Nephron progenitor cell (in vitro differentiated cells): ENCODE measurements around the gene POGZ.
"Not testable (repeated sequence)": the region's sequence is repeated elsewhere in the genome, so short reads cannot be mapped to it uniquely, and the experiment has no call there.

ENCODE experiments used
- DNase-seq: peaks from one replicate; pipeline ENCODE4 v3.0.0; 2021
- H3K27ac Mint-ChIP-seq: 2 replicates; pipeline ENCODE4 v1.8.0; 2021; ENCODE audit warnings: mild to moderate bottlenecking, moderate library complexity, mixed read lengths
- H3K27me3 Mint-ChIP-seq: 2 replicates; pipeline ENCODE4 v1.8.0; 2021; ENCODE audit warnings: mild to moderate bottlenecking, low read depth, mixed read lengths; ENCODE audit not compliant: poor library complexity
- H3K36me3 Mint-ChIP-seq: 2 replicates; pipeline ENCODE4 v1.8.0; 2021; ENCODE audit warnings: low read depth, mixed read lengths
- H3K4me1 Mint-ChIP-seq: 2 replicates; pipeline ENCODE4 v1.8.0; 2021; ENCODE audit warnings: mixed read lengths
- H3K4me3 Mint-ChIP-seq: 2 replicates; pipeline ENCODE4 v1.8.0; 2021; ENCODE audit warnings: mild to moderate bottlenecking, moderate library complexity, mixed read lengths
- H3K9me3 Mint-ChIP-seq: 2 replicates; pipeline ENCODE4 v1.8.0; 2021; ENCODE audit warnings: mild to moderate bottlenecking, moderate library complexity, mixed read lengths
- CTCF ChIP-seq: fragments of 200-600 bp; sonication (generic); IDR thresholded peaks from 2 replicates; pipeline ENCODE4 v1.5.0; 2021; ENCODE audit warnings: antibody characterized with exemption

The POGZ gene

GRCh38 chr1:151447696-151448095 is 11.6 kb downstream of the POGZ start:
- no peak for TF ChIP-seq CTCF
- no peaks in the 10 kb centered on the region for H3K27me3 Mint-ChIP-seq
- DNase-seq, result no peak
- peaks cover 5% of the 10 kb centered on the region for H3K4me1 Mint-ChIP-seq
- no peak overlapping the region for H3K4me3 Mint-ChIP-seq
- H3K36me3 Mint-ChIP-seq, result peaks cover 33% of the 10 kb centered on the region
- H3K9me3 Mint-ChIP-seq, result no peaks in the 10 kb centered on the region
- no peak overlapping the region for H3K27ac Mint-ChIP-seq

- TF ChIP-seq CTCF, result no peak
- peaks cover 38% of the 10 kb centered on the region for H3K36me3 Mint-ChIP-seq
- no peak for DNase-seq
- H3K4me1 Mint-ChIP-seq, result peaks cover 5% of the 10 kb centered on the region
- no peak overlapping the region for H3K4me3 Mint-ChIP-seq
- H3K27me3 Mint-ChIP-seq, result no peaks in the 10 kb centered on the region
- peak overlapping the region; percentile 75 for H3K27ac Mint-ChIP-seq
- no peaks in the 10 kb centered on the region for H3K9me3 Mint-ChIP-seq
Measured at GRCh38 chr1:151444783-151445177, 14.5 kb downstream of the POGZ start.

- Mint-ChIP-seq H3K4me3 (no peak overlapping the region), H3K36me3 (peaks cover 38% of the 10 kb centered on the region), H3K27me3 (no peaks in the 10 kb centered on the region), H3K4me1 (peaks cover 8% of the 10 kb centered on the region), H3K9me3 (no peaks in the 10 kb centered on the region), H3K27ac (no peak overlapping the region)
- peak; percentile 58 for TF ChIP-seq CTCF
- DNase-seq, result peak; percentile 35
Measured at GRCh38 chr1:151443846-151444782, 15.2 kb downstream of the POGZ start.

- H3K4me3 Mint-ChIP-seq, H3K9me3 Mint-ChIP-seq, H3K27ac Mint-ChIP-seq, H3K27me3 Mint-ChIP-seq: not testable (repeated sequence)
- peak; percentile 23 for DNase-seq
- H3K36me3 Mint-ChIP-seq, result peaks cover 51% of the 10 kb centered on the region
- H3K4me1 Mint-ChIP-seq, result peaks cover 26% of the 10 kb centered on the region
Measured at GRCh38 chr1:151437396-151437795, 21.9 kb downstream of the POGZ start.

- Mint-ChIP-seq H3K4me3 (no peak overlapping the region), H3K27ac (peak overlapping the region; percentile 61), H3K9me3 (no peaks in the 10 kb centered on the region), H3K4me1 (peaks cover 26% of the 10 kb centered on the region), H3K27me3 (no peaks in the 10 kb centered on the region), H3K36me3 (peaks cover 48% of the 10 kb centered on the region)
- no peak for DNase-seq
- no peak for TF ChIP-seq CTCF
Measured at GRCh38 chr1:151436985-151437384, 22.3 kb downstream of the POGZ start.

GRCh38 chr1:151435174-151435573 is 24.1 kb downstream of the POGZ start:
- H3K27ac Mint-ChIP-seq, result no peak overlapping the region
- H3K4me1 Mint-ChIP-seq, result peaks cover 36% of the 10 kb centered on the region
- H3K27me3 Mint-ChIP-seq, result no peaks in the 10 kb centered on the region
- no peaks in the 10 kb centered on the region for H3K9me3 Mint-ChIP-seq
- peaks cover 34% of the 10 kb centered on the region for H3K36me3 Mint-ChIP-seq
- no peak for TF ChIP-seq CTCF
- DNase-seq, result no peak
- no peak overlapping the region for H3K4me3 Mint-ChIP-seq

GRCh38 chr1:151433827-151434226 is 25.5 kb downstream of the POGZ start:
- H3K4me1 Mint-ChIP-seq, result peaks cover 30% of the 10 kb centered on the region
- H3K4me3 Mint-ChIP-seq, H3K27ac Mint-ChIP-seq, H3K9me3 Mint-ChIP-seq, H3K27me3 Mint-ChIP-seq, DNase-seq: not testable (repeated sequence)
- peaks cover 33% of the 10 kb centered on the region for H3K36me3 Mint-ChIP-seq
